Gastrocnemius medialis (tissue), 4 donors: Measurements from ENCODE around the gene ANXA2. TPM values are rescaled to one million over a fixed set of nuclear protein-coding genes. Genes with fewer than 3 reads are reported as not detected.
A peak's percentile ranks its signal among the peaks of the same experiment; 100 is the strongest.

ENCODE experiments used
- ATAC-seq, 2 donors: fragments of 150-250 bp; one replicate each; pipeline ENCODE4 v1.9.1; 2016
- DNase-seq, 2 donors: peaks; one replicate each; pipeline ENCODE4 v3.0.0-alpha.2; 2019
- H3K27ac ChIP-seq, 4 donors: fragments of 200-600 bp; sonication (generic); 1 replicate in 1 of 4; 2 replicates in 3 of 4; pipeline ENCODE4 v1.5.1; 2016 to 2018; ENCODE audit warnings: mild to moderate bottlenecking in 2 of 4, moderate library complexity in 1 of 4
- H3K27me3 ChIP-seq, 3 donors: fragments of 200-600 bp; sonication (generic) in 2 of 3; 1 replicate in 1 of 3; 2 replicates in 2 of 3; pipeline versions ENCODE4 v1.5.1 to v1.6.0; 2016 to 2019; ENCODE audit warnings: mild to moderate bottlenecking in 1 of 3, moderate library complexity in 1 of 3
- H3K36me3 ChIP-seq, 2 donors: fragments of 200-600 bp; sonication (generic) in 1 of 2; one replicate each; pipeline ENCODE4 v1.5.1; 2017 to 2018
- H3K4me1 ChIP-seq, 2 donors: fragments of 200-600 bp; sonication (generic) in 1 of 2; one replicate each; pipeline ENCODE4 v1.5.1; 2016 to 2017; ENCODE audit warnings: mild to moderate bottlenecking in 2 of 2
- H3K4me3 ChIP-seq, 4 donors: fragments of 200-600 bp; sonication (generic) in 3 of 4; 1 replicate in 1 of 4; 2 replicates in 3 of 4; pipeline ENCODE4 v1.5.1; 2016 to 2019; ENCODE audit warnings: mild to moderate bottlenecking in 2 of 4
- H3K9me3 ChIP-seq, 3 donors: fragments of 200-600 bp; sonication (generic) in 2 of 3; 1 replicate in 1 of 3; 2 replicates in 2 of 3; pipeline ENCODE4 v1.5.1; 2016 to 2019
- POLR2A ChIP-seq, 2 donors: fragments of 450-650 bp; IDR thresholded peaks; one replicate each; pipeline ENCODE4 v1.6.1; 2017; ENCODE audit warnings: antibody characterized with exemption in 2 of 2, mild to moderate bottlenecking in 2 of 2, moderate library complexity in 2 of 2
- in situ Hi-C, 4 donors: fragments of 200-750 bp; cut with MboI; loops; one replicate each; pipeline versions ENCODE4 v1.15.0 to v1.8.0; 2017; ENCODE audit warnings: low sequenced_read_pairs in 4 of 4
- intact Hi-C: fragments of 100-400 bp; cut with DNase I; formaldehyde crosslinking; loops from one replicate; pipeline ENCODE4 v1.15.1; 2023; ENCODE audit warnings: low total_unique reads
- total RNA-seq, 4 donors: library from RNA; depleted of rRNA; stranded (reverse); fragments of >200 nt; gene quantifications; one replicate each; pipeline versions ENCODE4 v1.1.0 to v1.2.3, GENCODE V29; 2016
- TF ChIP-seq, protein P1 (sequence below), 5 experiments: fragments of 450-650 bp in 3 of 5; fragments of 200-600 bp in 2 of 5; sonication (generic) in 2 of 5; IDR thresholded peaks in 4 of 5; conservative IDR thresholded peaks in 1 of 5; 1 replicate in 4 of 5; 2 replicates in 1 of 5; pipeline ENCODE4 v1.5.1; 2016 to 2019; ENCODE audit warnings: antibody characterized with exemption in 5 of 5, mild to moderate bottlenecking in 3 of 5, moderate library complexity in 3 of 5

Gene ANXA2
- total RNA-seq, 4 donors from 2014 or later, result 266 to 386 (median 323) TPM

GRCh38 chr15:60418096-60418495 lies 20.3 kb upstream of the ANXA2 start:
- Histone ChIP-seq H3K4me1 (no peaks in the 10 kb centered on the region), H3K9me3 (no peaks in the 10 kb centered on the region), H3K36me3 (peaks cover 0 to 7% of the 10 kb centered on the region in 2 donors), H3K27me3 (no peaks in the 10 kb centered on the region), H3K4me3 (no peak overlapping the region), H3K27ac (no peak overlapping the region)
- intact Hi-C loops (no loop called here), in situ Hi-C loops (no loop called here)
- no peak for TF ChIP-seq POLR2A (IDR thresholded peaks at IDR 0.05)
- TF ChIP-seq, protein P1, sequence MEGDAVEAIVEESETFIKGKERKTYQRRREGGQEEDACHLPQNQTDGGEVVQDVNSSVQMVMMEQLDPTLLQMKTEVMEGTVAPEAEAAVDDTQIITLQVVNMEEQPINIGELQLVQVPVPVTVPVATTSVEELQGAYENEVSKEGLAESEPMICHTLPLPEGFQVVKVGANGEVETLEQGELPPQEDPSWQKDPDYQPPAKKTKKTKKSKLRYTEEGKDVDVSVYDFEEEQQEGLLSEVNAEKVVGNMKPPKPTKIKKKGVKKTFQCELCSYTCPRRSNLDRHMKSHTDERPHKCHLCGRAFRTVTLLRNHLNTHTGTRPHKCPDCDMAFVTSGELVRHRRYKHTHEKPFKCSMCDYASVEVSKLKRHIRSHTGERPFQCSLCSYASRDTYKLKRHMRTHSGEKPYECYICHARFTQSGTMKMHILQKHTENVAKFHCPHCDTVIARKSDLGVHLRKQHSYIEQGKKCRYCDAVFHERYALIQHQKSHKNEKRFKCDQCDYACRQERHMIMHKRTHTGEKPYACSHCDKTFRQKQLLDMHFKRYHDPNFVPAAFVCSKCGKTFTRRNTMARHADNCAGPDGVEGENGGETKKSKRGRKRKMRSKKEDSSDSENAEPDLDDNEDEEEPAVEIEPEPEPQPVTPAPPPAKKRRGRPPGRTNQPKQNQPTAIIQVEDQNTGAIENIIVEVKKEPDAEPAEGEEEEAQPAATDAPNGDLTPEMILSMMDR (IDR thresholded peaks at IDR 0.05 in 4 of 5, conservative IDR thresholded peaks at IDR 0.05 in 1 of 5), result no peak
- ATAC-seq, result no peak
- no peak for DNase-seq

DNA sequence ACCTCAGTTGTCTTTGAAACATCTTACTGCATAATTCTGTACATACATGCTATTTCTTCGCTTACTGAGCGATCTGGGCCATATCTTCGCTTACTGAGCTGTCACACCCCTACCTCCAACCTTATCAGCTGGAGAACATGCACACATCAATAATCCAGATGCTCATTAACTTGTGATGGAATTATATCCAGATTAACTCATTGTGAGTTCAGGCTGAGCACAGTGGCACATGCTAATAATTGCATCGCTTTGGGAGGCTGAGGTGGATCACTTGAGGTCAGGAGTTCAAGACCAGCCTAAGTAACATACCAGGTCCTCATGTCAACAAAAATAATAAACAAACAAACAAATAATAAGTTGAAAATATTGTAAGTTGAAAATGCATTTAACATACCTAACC lies 19.3 kb upstream of the ANXA2 start:
- Histone ChIP-seq H3K27ac (no peak overlapping the region), H3K4me3 (no peak overlapping the region), H3K36me3 (peaks cover 0 to 3% of the 10 kb centered on the region in 2 donors), H3K4me1 (no peaks in the 10 kb centered on the region), H3K9me3 (no peaks in the 10 kb centered on the region), H3K27me3 (no peaks in the 10 kb centered on the region)
- intact Hi-C loops (no loop called here), in situ Hi-C loops (no loop called here)
- ATAC-seq, result no peak
- DNase-seq, result no peak
- no peak for TF ChIP-seq POLR2A (IDR thresholded peaks at IDR 0.05)
- TF ChIP-seq, protein P1 (IDR thresholded peaks at IDR 0.05 in 4 of 5, conservative IDR thresholded peaks at IDR 0.05 in 1 of 5), result no peak

- H3K4me1 ChIP-seq, result no peaks in the 10 kb centered on the region
- no peak overlapping the region for H3K27ac ChIP-seq
- in situ Hi-C loops, result no loop called here
- no peak overlapping the region for H3K4me3 ChIP-seq
- H3K27me3 ChIP-seq, result no peaks in the 10 kb centered on the region
- intact Hi-C loops, result no loop called here
- TF ChIP-seq, protein P1 (IDR thresholded peaks at IDR 0.05 in 4 of 5, conservative IDR thresholded peaks at IDR 0.05 in 1 of 5), result no peak
- no peak for TF ChIP-seq POLR2A (IDR thresholded peaks at IDR 0.05)
- H3K36me3 ChIP-seq, result no peaks in the 10 kb centered on the region
- DNase-seq, result no peak
- H3K9me3 ChIP-seq, result no peaks in the 10 kb centered on the region
- no peak for ATAC-seq
Measured at GRCh38 chr15:60416484-60416883, 18.7 kb upstream of the ANXA2 start.

DNA sequence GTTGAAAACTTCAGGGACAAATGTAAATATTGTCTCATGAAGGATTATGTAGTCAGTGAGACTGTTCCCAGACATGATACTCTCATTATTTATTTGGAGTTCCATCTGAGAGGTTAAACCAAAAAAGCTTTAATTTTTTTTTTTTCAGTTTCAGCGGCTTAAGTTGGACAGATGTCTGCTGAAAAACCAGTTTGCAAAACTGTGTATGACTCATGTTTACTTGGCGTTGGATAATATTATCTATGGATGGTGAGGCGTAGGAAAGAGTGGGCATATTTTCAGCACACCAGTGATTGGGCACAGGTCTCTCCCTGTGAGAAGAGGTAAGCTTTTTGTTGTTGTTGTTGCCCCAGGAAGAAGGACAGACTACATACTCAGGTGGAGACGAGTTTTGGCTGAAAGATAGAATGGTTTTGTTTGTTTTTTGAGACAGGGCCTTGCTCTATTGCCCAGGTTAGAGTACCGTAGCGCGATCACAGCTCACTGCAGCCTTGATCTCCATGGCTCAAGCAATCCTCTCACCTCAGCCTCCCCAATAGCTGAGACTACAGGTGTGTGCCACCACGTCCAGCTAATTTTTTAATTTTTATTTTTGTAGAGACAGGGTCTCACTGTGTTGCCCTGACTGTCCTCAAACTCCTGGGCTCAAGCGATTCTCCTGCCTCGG lies 16.4 kb upstream of the ANXA2 start:
- intact Hi-C loops (no loop called here), in situ Hi-C loops (no loop called here)
- H3K4me1 ChIP-seq, result no peaks in the 10 kb centered on the region
- ATAC-seq (peak in 1 of 2 donors; percentile 50), DNase-seq (no peak)
- no peaks in the 10 kb centered on the region for H3K9me3 ChIP-seq
- no peak overlapping the region for H3K4me3 ChIP-seq
- H3K27me3 ChIP-seq, result no peaks in the 10 kb centered on the region
- TF ChIP-seq, protein P1 (IDR thresholded peaks at IDR 0.05 in 4 of 5, conservative IDR thresholded peaks at IDR 0.05 in 1 of 5), result no peak
- TF ChIP-seq POLR2A (IDR thresholded peaks at IDR 0.05), result no peak
- peak overlapping the region in 3 of 4 donors; percentile 31 to 44 (median 38) for H3K27ac ChIP-seq
- H3K36me3 ChIP-seq, result no peaks in the 10 kb centered on the region
